Upper lobe of left lung (tissue), 4 donors: ENCODE measurements around the gene SMOC2.

ENCODE experiments used
- POLR2A ChIP-seq, 4 donors: fragments of 450-650 bp; IDR thresholded peaks; one replicate each; pipeline ENCODE4 v1.5.1; 2016 to 2017; ENCODE audit warnings: antibody characterized with exemption in 4 of 4, mild to moderate bottlenecking in 2 of 4
- TF ChIP-seq, protein P1 (sequence below), 6 experiments: fragments of 450-650 bp in 4 of 6; fragments of 200-600 bp in 2 of 6; sonication (generic) in 2 of 6; IDR thresholded peaks; one replicate each; pipeline ENCODE4 v1.5.1; 2016 to 2019; ENCODE audit warnings: antibody characterized with exemption in 6 of 6

- no peak for TF ChIP-seq POLR2A (IDR thresholded peaks at IDR 0.05)
- TF ChIP-seq, protein P1, sequence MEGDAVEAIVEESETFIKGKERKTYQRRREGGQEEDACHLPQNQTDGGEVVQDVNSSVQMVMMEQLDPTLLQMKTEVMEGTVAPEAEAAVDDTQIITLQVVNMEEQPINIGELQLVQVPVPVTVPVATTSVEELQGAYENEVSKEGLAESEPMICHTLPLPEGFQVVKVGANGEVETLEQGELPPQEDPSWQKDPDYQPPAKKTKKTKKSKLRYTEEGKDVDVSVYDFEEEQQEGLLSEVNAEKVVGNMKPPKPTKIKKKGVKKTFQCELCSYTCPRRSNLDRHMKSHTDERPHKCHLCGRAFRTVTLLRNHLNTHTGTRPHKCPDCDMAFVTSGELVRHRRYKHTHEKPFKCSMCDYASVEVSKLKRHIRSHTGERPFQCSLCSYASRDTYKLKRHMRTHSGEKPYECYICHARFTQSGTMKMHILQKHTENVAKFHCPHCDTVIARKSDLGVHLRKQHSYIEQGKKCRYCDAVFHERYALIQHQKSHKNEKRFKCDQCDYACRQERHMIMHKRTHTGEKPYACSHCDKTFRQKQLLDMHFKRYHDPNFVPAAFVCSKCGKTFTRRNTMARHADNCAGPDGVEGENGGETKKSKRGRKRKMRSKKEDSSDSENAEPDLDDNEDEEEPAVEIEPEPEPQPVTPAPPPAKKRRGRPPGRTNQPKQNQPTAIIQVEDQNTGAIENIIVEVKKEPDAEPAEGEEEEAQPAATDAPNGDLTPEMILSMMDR (IDR thresholded peaks at IDR 0.05) = no peak
Observed at GRCh38 chr6:168664956-168665355, 224.0 kb downstream of the SMOC2 start.
